Neural cell (in vitro differentiated cells): Measurements from ENCODE around the gene EFCAB8. TPM values are rescaled to one million over a fixed set of nuclear protein-coding genes. Genes with fewer than 3 reads are reported as not detected.

Source experiments
- H2AFZ ChIP-seq: fragments of 200-600, 300-800 bp; sonication (generic), shearing (Covaris generic); 2 replicates; pipeline ENCODE4 v1.6.0; 2014; ENCODE audit warnings: low read depth, mild to moderate bottlenecking, antibody characterized with exemption, low read length, moderate library complexity
- H3F3A ChIP-seq: fragments of 200-600 bp; shearing (Covaris generic); 2 replicates; pipeline ENCODE4 v1.6.1; 2016; ENCODE audit warnings: mild to moderate bottlenecking, moderate library complexity, mixed read lengths, antibody characterized with exemption, low read length; ENCODE audit not compliant: insufficient read depth, poor library complexity, severe bottlenecking
- H3K27ac ChIP-seq: fragments of 200-600, 300-800 bp; sonication (generic), shearing (Covaris generic); 2 replicates; pipeline ENCODE4 v1.5.1; 2014; ENCODE audit warnings: mild to moderate bottlenecking, low read length, moderate library complexity
- H3K27me3 ChIP-seq: fragments of 300-800, 200-600 bp; sonication (generic), shearing (Covaris generic); 2 replicates; pipeline ENCODE4 v1.6.0; 2014; ENCODE audit warnings: mild to moderate bottlenecking, low read depth, low read length, moderate library complexity; ENCODE audit not compliant: insufficient read depth
- H3K36me3 ChIP-seq: fragments of 300-800, 200-600 bp; sonication (generic), shearing (Covaris generic); 2 replicates; pipeline ENCODE4 v1.5.1; 2014; ENCODE audit warnings: mild to moderate bottlenecking, antibody characterized with exemption, low read length, moderate library complexity; ENCODE audit not compliant: insufficient read depth
- H3K4me2 ChIP-seq: fragments of 300-800, 200-600 bp; sonication (generic), shearing (Covaris generic); 2 replicates; pipeline ENCODE4 v1.6.0; 2014; ENCODE audit warnings: mild to moderate bottlenecking, low read length
- H3K4me3 ChIP-seq: fragments of 300-800, 200-600 bp; sonication (generic), shearing (Covaris generic); 2 replicates; pipeline ENCODE4 v1.5.1; 2014; ENCODE audit warnings: mild to moderate bottlenecking, low read length, moderate library complexity
- H3K79me2 ChIP-seq: fragments of 200-600 bp; shearing (Covaris generic); replicated peaks from 2 replicates; pipeline ENCODE4 v1.6.0; 2014; ENCODE audit warnings: mild to moderate bottlenecking, low read length, moderate library complexity; ENCODE audit not compliant: insufficient read depth
- H3K9ac ChIP-seq: fragments of 300-800, 200-600 bp; sonication (generic), shearing (Covaris generic); 2 replicates; pipeline ENCODE4 v1.6.1; 2016; ENCODE audit warnings: mild to moderate bottlenecking, low read length, mixed read lengths
- H3K9me2 ChIP-seq: fragments of 200-600 bp; shearing (Covaris generic); 2 replicates; pipeline ENCODE4 v1.6.1; 2016; ENCODE audit warnings: mild to moderate bottlenecking, low read length, mixed read lengths; ENCODE audit not compliant: insufficient read depth
- H3K9me3 ChIP-seq: fragments of 200-600, 300-800 bp; sonication (generic), shearing (Covaris generic); 2 replicates; pipeline ENCODE4 v1.6.1; 2016; ENCODE audit warnings: mild to moderate bottlenecking, mixed run types, low read length, moderate library complexity, mixed read lengths
- H4K20me1 ChIP-seq: fragments of 200-600 bp; shearing (Covaris generic); 2 replicates; pipeline ENCODE4 v1.6.1; 2016; ENCODE audit warnings: mild to moderate bottlenecking, mixed run types; ENCODE audit not compliant: insufficient read depth
- CTCF ChIP-seq: fragments of 450-650 bp; IDR thresholded peaks from 2 replicates; pipeline ENCODE4 v1.5.1; 2014; ENCODE audit warnings: antibody characterized with exemption, mild to moderate bottlenecking, moderate library complexity; ENCODE audit not compliant: poor library complexity, severe bottlenecking
- EP300 ChIP-seq: fragments of 450-650 bp; conservative IDR thresholded peaks from 2 replicates; pipeline ENCODE4 v1.6.1; 2014; ENCODE audit warnings: antibody characterized with exemption, mild to moderate bottlenecking, moderate library complexity; ENCODE audit not compliant: poor library complexity, severe bottlenecking
- EZH2 ChIP-seq: fragments of 200-600, 300-800 bp; shearing (Covaris generic), sonication (generic); IDR thresholded peaks from 2 replicates; pipeline ENCODE4 v1.6.1; 2014; ENCODE audit warnings: antibody characterized with exemption, low read length, borderline replicate concordance, mild to moderate bottlenecking; ENCODE audit not compliant: insufficient read depth, poor library complexity, severe bottlenecking
- MXI1 ChIP-seq: fragments of 450-650 bp; conservative IDR thresholded peaks from 2 replicates; pipeline ENCODE4 v1.6.1; 2014; ENCODE audit warnings: antibody characterized with exemption, mild to moderate bottlenecking; ENCODE audit not compliant: poor library complexity, severe bottlenecking
- POLR2AphosphoS5 ChIP-seq: IDR thresholded peaks from 2 replicates; pipeline ENCODE4 v1.6.1; 2012
- RAD21 ChIP-seq: fragments of 450-650 bp; conservative IDR thresholded peaks from 2 replicates; pipeline ENCODE4 v1.6.1; 2014; ENCODE audit warnings: antibody characterized with exemption, mild to moderate bottlenecking, moderate library complexity
- REST ChIP-seq: IDR thresholded peaks from 2 replicates; pipeline ENCODE4 v1.6.1; 2012; ENCODE audit warnings: borderline replicate concordance
- SMC3 ChIP-seq: fragments of 450-650 bp; conservative IDR thresholded peaks from 2 replicates; pipeline ENCODE4 v1.6.1; 2014; ENCODE audit warnings: antibody characterized with exemption, mild to moderate bottlenecking, moderate library complexity; ENCODE audit not compliant: poor library complexity
- TAF1 ChIP-seq: IDR thresholded peaks from 2 replicates; pipeline ENCODE4 v1.6.1; 2012; ENCODE audit warnings: low read depth
- polyA plus RNA-seq: library from polyadenylated mRNA; depleted of rRNA; stranded (reverse); fragments of >200 nt; gene quantifications from 2 replicates; pipeline ENCODE4 v1.2.3, GENCODE V29; 2014

Gene EFCAB8
- polyA plus RNA-seq, 1 donor from 2014 or later = not detected

- no peak overlapping the region for H3K4me2 ChIP-seq
- no peak for TF ChIP-seq REST
- TF ChIP-seq SMC3 = no peak
- TF ChIP-seq POLR2AphosphoS5 = no peak
- TF ChIP-seq CTCF = no peak
- no peak for TF ChIP-seq EZH2
- no peak for TF ChIP-seq EP300
- no peak for TF ChIP-seq MXI1
- TF ChIP-seq RAD21 = no peak
- no peak for TF ChIP-seq TAF1
- H3F3A ChIP-seq = no peaks in the 10 kb centered on the region
- H3K9me3 ChIP-seq = peaks cover 8% of the 10 kb centered on the region
- H2AFZ ChIP-seq = no peak overlapping the region
- no peak overlapping the region for H3K4me3 ChIP-seq
- no peaks in the 10 kb centered on the region for H3K79me2 ChIP-seq
- H3K9me2 ChIP-seq = no peaks in the 10 kb centered on the region
- no peak overlapping the region for H3K27ac ChIP-seq
- H3K36me3 ChIP-seq = no peaks in the 10 kb centered on the region
- H3K27me3 ChIP-seq = no peaks in the 10 kb centered on the region
- H4K20me1 ChIP-seq = no peaks in the 10 kb centered on the region
- no peak overlapping the region for H3K9ac ChIP-seq
Measured at GRCh38 chr20:32991383-32991782, 132.7 kb downstream of the EFCAB8 start.

GRCh38 chr20:32991792-32992641 lies 133.3 kb downstream of the EFCAB8 start:
- no peaks in the 10 kb centered on the region for H3K36me3 ChIP-seq
- no peak for TF ChIP-seq RAD21
- no peak for TF ChIP-seq TAF1
- no peak for TF ChIP-seq POLR2AphosphoS5
- TF ChIP-seq REST = no peak
- no peak for TF ChIP-seq CTCF
- no peak for TF ChIP-seq MXI1
- no peak for TF ChIP-seq SMC3
- no peak for TF ChIP-seq EP300
- no peak for TF ChIP-seq EZH2
- H2AFZ ChIP-seq = no peak overlapping the region
- H3K79me2 ChIP-seq = no peaks in the 10 kb centered on the region
- H3K9me2 ChIP-seq = no peaks in the 10 kb centered on the region
- no peaks in the 10 kb centered on the region for H3K27me3 ChIP-seq
- no peak overlapping the region for H3K27ac ChIP-seq
- no peak overlapping the region for H3K4me2 ChIP-seq
- H3F3A ChIP-seq = no peaks in the 10 kb centered on the region
- H3K4me3 ChIP-seq = no peak overlapping the region
- peaks cover 8% of the 10 kb centered on the region for H3K9me3 ChIP-seq
- H3K9ac ChIP-seq = no peak overlapping the region
- H4K20me1 ChIP-seq = no peaks in the 10 kb centered on the region
